ENCODE data around the gene CDK6. TPM values are rescaled to one million over a fixed set of nuclear protein-coding genes. Genes with fewer than 3 reads are reported as not detected.
A peak's percentile ranks its signal among the peaks of the same experiment; 100 is the strongest.

The CDK6 gene
- polyA plus RNA-seq, 1 donor, result 51.0 TPM

GRCh38 chr7:92794831-92795230 lies 41.5 kb downstream of the CDK6 start:
- DNase-seq (ENCODE audit: low read depth), result no peak

DNA sequence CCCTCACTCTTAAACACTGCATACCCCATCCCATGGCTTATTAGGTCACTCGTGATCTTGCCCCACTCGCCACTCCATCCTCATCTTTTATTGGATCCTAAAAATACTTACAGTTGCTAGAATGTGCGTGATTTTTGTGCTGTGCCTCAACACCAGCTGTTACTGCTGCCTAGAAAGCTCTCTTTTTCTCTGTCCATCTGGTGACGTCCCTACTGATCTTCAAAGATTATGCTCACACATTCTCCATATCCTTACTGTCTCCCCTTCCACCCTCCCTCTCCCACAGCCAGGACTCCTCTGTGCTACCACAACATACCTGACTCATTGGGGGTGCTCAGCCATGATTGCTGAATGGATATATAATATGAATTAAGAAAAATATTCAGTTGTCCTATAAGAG lies 42.0 kb downstream of the CDK6 start:
- DNase-seq (ENCODE audit: low read depth), result no peak

DNA sequence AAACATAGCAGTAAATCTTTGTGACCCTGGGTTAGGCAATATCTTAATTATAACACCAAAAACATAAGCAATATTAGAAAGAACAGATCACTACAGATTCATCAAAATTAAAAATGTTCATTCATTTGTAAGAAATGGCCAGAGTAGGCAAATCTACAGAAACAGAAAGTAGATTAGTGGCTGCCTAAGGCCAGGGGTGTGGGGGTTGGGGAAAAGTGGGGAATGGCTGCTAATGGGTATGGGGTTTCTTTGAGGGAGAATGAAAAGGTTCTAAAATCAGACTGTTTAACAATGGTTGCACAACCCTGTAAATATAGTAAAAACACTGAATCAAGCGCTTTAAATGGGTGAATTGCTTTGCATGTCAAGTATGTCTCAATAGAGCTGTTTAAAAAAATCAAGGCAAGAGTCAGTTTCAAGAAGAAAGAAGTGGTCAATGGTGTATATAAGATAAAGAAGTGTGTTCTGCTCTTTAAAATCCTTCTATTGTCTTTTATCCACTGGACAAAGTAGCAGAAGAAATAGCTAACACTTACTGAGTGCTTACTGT lies 42.6 kb downstream of the CDK6 start:
- DNase-seq (ENCODE audit: low read depth), result no peak

- DNase-seq (ENCODE audit: low read depth), result no peak
Observed at GRCh38 chr7:92790992-92791391, 45.4 kb downstream of the CDK6 start.

- DNase-seq (ENCODE audit: low read depth), result no peak
Observed at GRCh38 chr7:92788559-92789183, 47.7 kb downstream of the CDK6 start.

DNA sequence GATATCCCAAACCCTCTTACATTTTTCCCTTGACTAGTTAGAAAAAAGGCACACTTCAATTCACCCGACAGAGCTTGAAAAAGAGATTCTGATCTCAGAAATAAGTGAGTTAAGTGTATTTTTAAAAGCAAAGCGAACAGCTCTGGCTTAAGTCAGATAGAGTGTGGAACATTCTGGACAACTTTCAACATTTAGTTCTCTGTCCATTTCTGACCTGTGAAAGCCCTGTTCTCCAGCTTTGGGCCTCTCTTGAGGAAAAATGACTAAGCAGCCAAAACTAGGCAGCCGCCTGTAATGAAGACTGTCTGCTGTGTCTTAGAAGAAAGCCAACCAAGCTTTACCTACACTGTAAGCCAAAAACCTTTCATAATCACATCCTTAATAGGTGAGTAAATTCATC lies 50.5 kb downstream of the CDK6 start:
- peak; percentile 72 for DNase-seq (ENCODE audit: low read depth)

DNA sequence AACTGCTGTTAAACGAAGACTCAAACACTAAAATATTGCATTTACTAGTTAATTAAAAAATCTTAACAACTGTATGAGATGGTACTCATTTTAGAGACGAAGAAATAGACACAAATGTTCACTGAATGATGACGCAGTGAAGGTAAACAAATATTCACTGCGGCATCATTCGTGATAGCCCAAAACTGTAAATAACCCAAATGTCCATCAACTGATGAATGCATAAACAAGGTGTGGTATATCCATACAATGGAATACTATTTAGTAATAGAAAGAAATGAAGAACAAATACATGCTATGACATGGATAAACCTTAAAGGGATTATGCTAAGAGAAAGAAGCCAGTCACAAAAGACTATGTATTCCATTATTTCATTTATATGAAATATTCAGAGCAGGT lies 51.4 kb downstream of the CDK6 start:
- DNase-seq (ENCODE audit: low read depth), result no peak

GRCh38 chr7:92783260-92784201 lies 52.8 kb downstream of the CDK6 start:
- DNase-seq (ENCODE audit: low read depth), result no peak

- no peak for DNase-seq (ENCODE audit: low read depth)
Observed at GRCh38 chr7:92782855-92783254, 53.5 kb downstream of the CDK6 start.

GRCh38 chr7:92782236-92782635 lies 54.1 kb downstream of the CDK6 start:
- no peak for DNase-seq (ENCODE audit: low read depth)

GRCh38 chr7:92781117-92781720 lies 55.2 kb downstream of the CDK6 start:
- DNase-seq (ENCODE audit: low read depth), result peak; percentile 59

DNA sequence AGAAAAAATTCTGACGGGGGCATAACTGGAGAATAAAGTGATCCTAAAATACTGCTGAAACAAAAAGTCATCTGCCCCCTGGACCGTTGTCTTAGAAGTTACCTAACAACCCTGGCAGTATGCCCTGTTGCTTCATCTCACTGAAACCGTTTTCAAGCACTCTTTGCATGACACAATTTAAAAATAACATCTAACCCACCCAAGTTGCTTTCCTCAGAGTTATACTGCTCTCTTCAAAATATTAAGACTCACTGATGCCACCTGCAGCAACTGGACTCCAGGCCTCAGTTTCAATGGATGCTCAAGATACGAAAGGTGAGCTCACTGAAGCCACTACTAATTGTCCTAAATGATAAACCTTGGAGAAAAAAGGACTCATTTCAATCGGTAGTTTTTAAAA lies 57.4 kb downstream of the CDK6 start:
- no peak for DNase-seq (ENCODE audit: low read depth)

DNA sequence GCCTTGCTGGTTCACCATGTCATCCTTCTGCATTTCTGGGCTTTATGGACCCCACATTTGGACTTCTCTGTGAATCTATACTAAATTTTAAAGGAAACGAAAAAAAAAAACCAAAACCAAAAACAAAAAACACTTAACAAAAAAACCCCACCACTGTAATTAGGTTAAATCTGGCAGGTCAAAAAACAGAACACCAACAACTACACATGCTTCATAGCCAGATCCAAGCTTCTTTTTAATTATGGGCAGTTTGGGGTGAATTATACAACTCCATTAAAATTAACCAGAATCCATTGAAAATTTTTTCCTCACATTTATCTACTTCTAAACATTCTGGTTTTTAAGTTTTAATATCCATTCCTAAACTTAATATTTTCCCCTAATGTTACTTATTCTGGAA lies 58.4 kb downstream of the CDK6 start:
- no peak for DNase-seq (ENCODE audit: low read depth)

DNA sequence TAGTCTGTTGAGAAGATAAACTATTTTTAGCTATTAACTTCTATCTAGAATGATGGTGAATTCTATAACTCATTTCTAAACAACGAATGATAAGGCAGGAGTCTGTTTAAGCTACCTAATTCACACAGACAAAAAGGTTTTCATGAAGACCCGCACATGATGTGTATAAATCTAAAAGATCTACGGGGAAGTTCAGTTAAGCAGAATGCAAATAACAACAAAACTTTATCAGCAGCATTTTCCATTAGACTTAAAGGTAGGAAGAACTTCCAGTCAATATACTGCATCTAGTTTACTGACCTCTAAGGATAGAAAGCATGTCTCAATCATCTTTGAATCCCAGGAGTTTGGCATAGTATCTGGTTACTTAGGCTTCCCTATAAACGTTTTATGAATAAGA lies 62.6 kb downstream of the CDK6 start:
- DNase-seq (ENCODE audit: low read depth), result no peak

DNA sequence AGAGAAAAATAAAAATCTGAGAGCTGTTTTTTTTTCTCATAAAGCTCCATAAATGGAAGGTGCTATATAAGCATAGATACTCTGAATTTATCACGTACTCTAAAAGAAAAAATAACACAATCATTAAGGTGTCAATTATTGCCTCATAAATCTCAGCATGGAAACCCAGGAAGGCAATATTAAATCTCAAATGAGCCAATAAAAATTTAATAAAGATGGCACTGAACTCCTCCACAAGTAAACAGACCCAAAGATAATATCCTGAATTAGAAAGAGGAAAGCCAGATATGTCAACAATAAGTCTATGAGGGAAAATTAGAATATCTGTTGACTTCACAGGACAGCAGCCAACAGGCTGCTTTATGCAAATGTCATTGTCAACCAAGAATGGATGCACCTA lies 66.5 kb downstream of the CDK6 start:
- no peak for DNase-seq (ENCODE audit: low read depth)

DNA sequence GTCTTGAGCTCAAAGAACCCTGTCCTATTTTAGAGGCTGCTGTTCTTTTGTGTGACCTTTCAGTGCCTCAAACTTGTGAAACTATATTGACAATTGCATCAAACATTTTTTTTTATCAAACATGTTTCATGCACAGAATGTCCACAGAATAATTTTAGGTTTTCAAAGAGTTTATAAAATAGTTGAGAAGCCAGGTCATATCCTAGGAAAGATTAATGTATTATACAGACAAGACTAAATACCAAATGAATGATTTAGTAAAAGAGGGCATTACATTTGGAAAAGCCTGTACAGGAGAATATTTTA lies 67.0 kb downstream of the CDK6 start:
- no peak for DNase-seq (ENCODE audit: low read depth)

DNA sequence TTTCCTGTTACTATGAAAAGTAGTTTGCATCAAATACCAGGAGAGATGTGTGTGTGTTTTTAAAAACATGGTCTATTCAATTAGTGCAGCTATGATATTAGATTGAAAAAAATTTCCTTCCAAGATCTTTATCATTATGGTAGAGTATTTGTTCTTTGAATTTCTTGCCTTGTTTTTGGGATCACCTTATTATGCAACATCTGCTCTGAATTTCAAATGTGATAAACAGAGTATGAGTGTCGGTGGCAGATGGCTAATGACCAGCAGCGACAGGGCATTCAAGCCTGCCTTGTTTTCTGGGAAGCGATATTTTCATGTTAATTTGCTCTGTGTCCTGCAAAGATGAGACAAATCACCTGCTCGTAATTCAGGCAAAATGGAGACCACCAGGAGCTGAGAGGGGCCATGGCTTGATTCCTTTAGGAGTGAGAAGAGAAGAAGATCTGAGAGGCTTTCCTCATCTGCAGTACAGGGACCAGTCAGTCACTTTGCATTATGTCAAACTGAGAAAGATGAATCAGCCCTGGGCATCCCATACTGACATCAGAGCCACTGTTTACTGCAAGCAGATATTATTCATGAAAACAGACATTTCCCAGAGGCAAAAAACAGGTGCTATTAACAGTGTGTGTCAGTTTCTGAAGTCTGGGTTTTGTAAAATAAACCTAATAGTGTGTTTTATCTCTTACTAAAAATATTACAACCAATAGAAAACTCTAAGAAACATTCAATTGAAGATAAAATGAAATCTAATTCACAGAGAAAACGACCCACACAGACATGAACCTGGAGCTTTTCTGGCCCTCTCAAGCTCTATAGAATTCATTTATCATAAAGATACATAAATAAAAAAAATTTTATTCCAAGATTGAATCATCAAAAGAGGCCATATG lies 67.6 kb downstream of the CDK6 start:
- DNase-seq (ENCODE audit: low read depth), result no peak

DNA sequence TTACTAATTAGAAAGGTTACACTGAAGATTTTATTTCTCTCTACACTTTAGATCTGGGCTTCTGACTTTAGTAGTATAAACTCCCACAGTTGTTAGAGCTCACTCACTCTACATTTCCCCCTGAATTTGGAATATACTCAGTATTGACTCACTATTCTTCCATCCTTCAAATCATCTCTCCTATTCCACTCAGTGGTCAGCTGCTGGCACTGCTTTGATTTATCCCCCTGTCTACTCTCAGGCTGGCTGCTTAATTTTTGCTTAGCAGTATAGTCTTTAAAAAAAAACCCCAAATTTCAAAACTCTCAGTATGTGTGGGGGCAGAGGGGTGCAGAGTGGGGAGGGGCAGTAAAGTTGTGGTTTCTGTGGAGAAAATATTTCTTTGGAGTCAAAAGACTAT lies 68.9 kb downstream of the CDK6 start:
- no peak for DNase-seq (ENCODE audit: low read depth)

DNA sequence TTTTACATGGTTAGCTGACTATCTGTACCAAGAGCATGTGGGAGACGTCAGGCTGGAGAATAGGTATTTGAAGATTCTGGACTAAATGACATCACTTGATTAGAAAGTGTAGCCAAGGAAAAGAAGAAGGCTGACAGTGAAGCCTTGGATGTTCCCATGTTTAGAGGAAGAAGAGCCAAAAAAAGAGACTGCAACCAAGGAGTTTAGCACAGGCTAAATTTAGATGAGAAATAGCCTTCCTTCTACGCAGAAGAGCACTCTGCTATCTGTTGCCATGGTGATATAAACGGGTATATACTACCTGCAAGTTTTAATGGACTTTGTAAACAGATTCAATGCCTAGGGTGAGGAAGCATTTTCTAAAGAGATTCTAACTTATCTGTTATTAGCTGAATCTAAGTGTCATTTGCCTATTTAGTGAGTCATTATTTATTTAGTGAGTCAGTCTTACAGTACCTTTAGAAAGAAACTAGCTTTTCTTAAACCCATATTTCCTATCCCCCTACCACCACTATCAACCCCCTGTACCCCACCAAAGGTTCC lies 69.8 kb downstream of the CDK6 start:
- DNase-seq (ENCODE audit: low read depth), result no peak

DNA sequence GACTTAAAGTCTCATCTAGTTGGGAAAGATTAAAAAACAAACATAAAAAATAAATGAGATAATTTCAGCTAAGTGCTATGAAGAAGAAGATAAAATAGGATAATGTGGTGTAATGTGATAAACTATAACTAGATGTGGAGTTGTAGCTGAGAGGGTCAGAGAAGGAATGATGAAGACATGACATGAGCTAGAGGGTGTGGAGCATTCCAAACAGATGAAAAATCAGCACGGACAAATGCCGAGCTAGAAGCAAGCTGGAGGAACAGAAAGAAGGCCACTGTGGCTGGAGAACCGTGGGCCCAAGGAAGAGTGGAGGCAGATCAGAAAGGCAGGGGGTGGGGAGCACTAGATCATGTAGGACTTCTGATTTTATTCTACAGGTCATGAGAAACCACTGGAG lies 70.6 kb downstream of the CDK6 start:
- no peak for DNase-seq (ENCODE audit: low read depth)

GRCh38 chr7:92763636-92764423 lies 72.5 kb downstream of the CDK6 start:
- no peak for DNase-seq (ENCODE audit: low read depth)
